BE2C (cell line): Measurements from ENCODE around the gene NFATC1.
A peak's percentile ranks its signal among the peaks of the same experiment; 100 is the strongest.

Experiments
- DNase-seq: peaks from one replicate; pipeline ENCODE4 v3.0.0-alpha.2; 2020
- H3K27me3 ChIP-seq: fragments of 250-450 bp; sonication (Bioruptor Pico); 2 replicates; pipeline ENCODE4 v1.5.1; 2020; ENCODE audit warnings: mild to moderate bottlenecking
- H3K36me3 ChIP-seq: fragments of 250-450 bp; sonication (Bioruptor Pico); 2 replicates; pipeline ENCODE4 v1.5.1; 2020; ENCODE audit warnings: mild to moderate bottlenecking
- H3K4me1 ChIP-seq: fragments of 250-450 bp; sonication (Bioruptor Pico); 2 replicates; pipeline ENCODE4 v1.5.1; 2020
- H3K4me3 ChIP-seq: 2 replicates; pipeline ENCODE4 v1.5.1; 2011; ENCODE audit warnings: low read depth, low read length
- H3K9me3 ChIP-seq: fragments of 250-450 bp; sonication (Bioruptor Pico); 2 replicates; pipeline ENCODE4 v1.5.1; 2020
- CTCF ChIP-seq: IDR thresholded peaks from 2 replicates; pipeline ENCODE4 v1.5.1; 2012; ENCODE audit warnings: mild to moderate bottlenecking, low read depth, low read length

The NFATC1 gene

GRCh38 chr18:79410171-79410641 is 14.5 kb downstream of the NFATC1 start:
- no peaks in the 10 kb centered on the region for H3K4me1 ChIP-seq

GRCh38 chr18:79410731-79411613 is 15.2 kb downstream of the NFATC1 start:
- no peak for TF ChIP-seq CTCF
- Histone ChIP-seq H3K27me3 (no peaks in the 10 kb centered on the region), H3K36me3 (no peaks in the 10 kb centered on the region), H3K4me1 (no peaks in the 10 kb centered on the region), H3K4me3 (no peak overlapping the region), H3K9me3 (no peaks in the 10 kb centered on the region)
- DNase-seq = no peak

More at GRCh38 chr18:79410171-79410641, 14.5 kb downstream of the NFATC1 start:
- DNase-seq = no peak
- peaks cover 1% of the 10 kb centered on the region; the same call in 1 of the 2 replicates for H3K27me3 ChIP-seq
- no peaks in the 10 kb centered on the region for H3K36me3 ChIP-seq
- no peaks in the 10 kb centered on the region for H3K9me3 ChIP-seq
- H3K4me3 ChIP-seq = no peak overlapping the region
- no peak for TF ChIP-seq CTCF

DNA sequence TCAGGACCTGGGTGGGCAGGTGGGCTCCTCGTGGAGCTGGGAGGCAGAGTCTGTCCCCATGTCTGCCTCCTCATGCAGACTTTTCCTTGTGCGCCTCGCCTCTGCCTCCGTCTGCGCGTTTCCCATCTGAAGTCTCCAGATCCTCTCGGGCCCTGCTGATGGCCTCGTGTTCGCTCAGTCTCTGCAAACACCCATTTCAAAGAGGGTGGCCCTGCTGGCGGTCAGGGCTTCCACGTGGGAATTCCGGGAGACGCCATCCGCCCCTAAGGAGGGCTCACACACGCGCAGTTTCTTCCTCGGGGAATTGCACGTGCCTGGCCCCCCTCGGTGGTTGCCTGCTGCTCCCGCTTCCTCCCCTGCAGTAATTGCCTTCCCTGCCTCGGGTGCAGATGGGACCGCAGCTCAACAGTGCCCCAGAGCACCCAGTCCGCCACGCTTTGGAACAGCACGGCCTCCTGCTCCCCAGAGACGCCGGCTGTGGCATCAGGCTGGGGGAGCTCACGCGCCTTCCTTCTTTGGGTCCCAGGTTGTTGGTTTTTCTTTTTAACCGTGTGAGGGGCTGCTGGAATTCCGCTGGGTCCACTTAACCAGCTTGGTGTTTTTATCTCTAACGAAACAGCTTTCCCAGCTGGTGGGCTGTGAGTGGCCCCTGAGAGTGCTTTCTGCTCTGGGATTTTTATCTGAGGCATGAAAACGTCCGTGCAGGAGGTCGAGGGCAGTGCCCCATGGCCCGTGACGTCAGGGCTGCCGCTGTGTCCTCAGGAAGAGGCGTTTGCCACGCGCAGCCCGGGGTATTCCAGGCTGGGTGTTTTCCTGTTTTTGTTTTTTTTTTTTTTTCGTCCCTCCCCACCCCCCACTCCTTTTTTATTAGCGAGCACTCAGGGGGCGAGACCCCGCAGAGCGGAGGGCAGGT is 16.1 kb downstream of the NFATC1 start:
- no peak for DNase-seq
- Histone ChIP-seq H3K27me3 (no peaks in the 10 kb centered on the region), H3K4me3 (peak overlapping the region; percentile 42), H3K36me3 (no peaks in the 10 kb centered on the region), H3K4me1 (no peaks in the 10 kb centered on the region), H3K9me3 (no peaks in the 10 kb centered on the region)
- no peak for TF ChIP-seq CTCF

DNA sequence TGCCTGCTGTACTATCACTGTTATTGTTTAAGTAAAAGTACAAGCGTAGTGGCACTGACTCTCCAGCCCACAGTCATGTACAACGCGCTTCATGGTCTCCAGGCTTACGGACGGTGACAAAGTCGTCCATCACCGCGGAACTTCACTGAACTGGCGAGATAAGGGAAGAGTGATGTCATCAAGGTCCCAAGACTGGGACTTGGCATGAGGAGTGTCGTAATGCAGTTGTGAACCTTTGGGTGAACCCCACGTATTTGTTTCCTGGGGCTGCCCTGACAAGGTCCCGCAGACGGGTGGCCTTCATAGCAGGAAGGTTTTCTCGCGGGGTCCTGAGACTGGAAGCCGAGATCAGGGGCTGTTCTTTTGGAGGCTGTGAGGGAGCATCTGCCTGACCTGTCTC is 17.3 kb downstream of the NFATC1 start:
- Histone ChIP-seq H3K4me3 (no peak overlapping the region), H3K4me1 (no peaks in the 10 kb centered on the region), H3K9me3 (no peaks in the 10 kb centered on the region), H3K27me3 (no peaks in the 10 kb centered on the region), H3K36me3 (no peaks in the 10 kb centered on the region)
- no peak for TF ChIP-seq CTCF
- no peak for DNase-seq

DNA sequence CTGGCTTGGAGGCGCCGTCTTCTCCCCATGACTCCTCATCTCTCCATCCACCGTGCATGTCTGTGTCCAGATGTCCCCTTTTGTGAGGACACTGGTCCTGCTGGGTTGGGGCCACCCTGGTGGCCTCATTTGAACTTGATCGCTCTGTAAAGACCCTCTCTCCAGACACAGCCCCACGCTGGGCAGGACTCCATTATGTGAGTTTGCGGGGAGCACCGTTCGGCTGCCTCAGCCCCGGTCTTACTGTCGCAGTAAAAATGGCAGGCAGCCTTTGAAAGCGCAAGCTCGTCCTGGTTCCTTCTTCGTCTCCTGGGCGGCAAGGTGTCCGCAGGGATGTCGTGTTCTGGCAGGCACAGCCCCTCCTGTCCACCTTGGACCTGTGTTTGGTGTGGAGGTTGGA is 17.7 kb downstream of the NFATC1 start:
- no peak for DNase-seq
- no peak for TF ChIP-seq CTCF

More for the DNA sequence above, 17.7 kb downstream of the NFATC1 start:
- Histone ChIP-seq H3K4me1 (no peaks in the 10 kb centered on the region), H3K36me3 (no peaks in the 10 kb centered on the region), H3K4me3 (no peak overlapping the region), H3K9me3 (no peaks in the 10 kb centered on the region), H3K27me3 (no peaks in the 10 kb centered on the region)
